HK-2 (cell line): Measurements from ENCODE around the gene ELF3.
"Not testable (repeated sequence)": the region's sequence is repeated elsewhere in the genome, so short reads cannot be mapped to it uniquely, and the experiment has no call there.

Experiments
- DNase-seq: peaks from one replicate; pipeline ENCODE4 v3.0.0-alpha.2; 2018; ENCODE audit not compliant: unreplicated experiment

Gene ELF3

DNA sequence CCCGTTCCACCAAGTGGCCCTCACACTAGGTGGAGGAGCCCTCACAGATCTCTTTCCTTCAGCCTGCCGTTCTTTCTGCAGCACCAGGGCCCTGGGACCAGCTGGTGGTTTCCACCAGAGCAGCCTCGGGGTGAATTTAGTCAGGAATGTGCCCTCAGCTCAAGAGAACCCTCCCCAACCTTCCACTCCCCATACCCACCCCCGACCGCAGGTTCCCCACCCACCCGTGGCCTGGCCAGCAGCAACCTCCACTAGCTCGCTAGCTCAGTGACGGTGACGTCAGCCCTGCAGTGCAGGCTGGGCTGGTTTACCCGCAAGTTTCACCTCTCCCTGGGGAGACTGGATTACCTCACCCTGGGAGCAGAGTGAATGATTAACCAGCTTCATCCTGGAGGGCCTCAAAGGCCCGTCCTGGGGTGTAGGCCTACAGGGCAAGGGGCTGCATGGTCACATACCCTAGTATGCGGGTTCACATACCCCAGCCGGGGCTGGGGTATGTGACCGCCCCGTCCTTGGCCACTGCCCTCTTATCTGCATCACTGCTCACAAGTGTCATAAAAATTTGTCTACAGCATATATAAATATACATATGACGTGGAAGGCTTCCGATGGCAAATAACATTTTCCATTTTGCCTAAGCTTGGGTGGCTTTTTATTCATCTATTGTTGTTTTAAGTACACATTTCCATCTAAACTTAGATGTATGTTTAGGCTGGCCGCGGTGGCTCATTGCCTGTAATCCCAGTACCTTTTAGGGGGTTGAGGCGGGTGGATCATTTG, 24.5 kb downstream of the ELF3 start:
- DNase-seq, result peak; percentile 99

DNA sequence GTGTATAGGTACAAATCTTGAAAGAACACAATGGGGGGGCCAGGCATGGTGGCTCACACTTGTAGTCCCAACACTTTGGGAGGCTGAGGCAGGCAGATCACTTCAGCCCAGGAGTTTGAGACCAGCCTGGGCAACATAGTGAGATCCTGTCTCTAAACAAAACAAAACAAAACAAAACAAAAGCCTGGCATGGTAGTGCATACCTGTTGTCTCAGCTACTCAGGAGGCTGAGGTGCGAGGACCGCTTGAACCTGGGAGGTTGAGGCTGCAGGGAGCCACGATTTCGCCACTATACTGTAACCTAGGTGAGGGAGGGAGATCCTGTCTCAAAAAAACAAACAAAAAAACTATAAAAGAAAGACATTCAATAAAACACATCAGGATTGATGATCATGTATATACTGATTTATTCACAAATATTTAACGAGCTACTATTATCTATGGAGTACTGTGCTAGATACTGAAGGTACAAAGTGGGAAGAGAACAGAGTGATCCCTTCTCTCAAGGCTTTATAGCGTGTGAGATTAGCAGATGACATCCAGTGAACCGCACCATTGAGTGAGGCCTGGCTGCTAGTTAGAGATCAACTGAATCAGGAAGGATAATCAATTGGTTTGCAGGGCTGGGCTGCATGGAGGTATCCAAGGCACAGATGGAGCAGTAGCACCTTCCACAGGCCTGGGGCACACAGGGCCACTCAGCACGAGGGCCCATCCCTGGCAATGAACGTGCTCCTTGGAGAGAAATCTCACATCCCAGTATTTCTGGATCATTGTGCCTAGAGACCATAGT, 26.4 kb downstream of the ELF3 start:
- DNase-seq, result no peak

DNA sequence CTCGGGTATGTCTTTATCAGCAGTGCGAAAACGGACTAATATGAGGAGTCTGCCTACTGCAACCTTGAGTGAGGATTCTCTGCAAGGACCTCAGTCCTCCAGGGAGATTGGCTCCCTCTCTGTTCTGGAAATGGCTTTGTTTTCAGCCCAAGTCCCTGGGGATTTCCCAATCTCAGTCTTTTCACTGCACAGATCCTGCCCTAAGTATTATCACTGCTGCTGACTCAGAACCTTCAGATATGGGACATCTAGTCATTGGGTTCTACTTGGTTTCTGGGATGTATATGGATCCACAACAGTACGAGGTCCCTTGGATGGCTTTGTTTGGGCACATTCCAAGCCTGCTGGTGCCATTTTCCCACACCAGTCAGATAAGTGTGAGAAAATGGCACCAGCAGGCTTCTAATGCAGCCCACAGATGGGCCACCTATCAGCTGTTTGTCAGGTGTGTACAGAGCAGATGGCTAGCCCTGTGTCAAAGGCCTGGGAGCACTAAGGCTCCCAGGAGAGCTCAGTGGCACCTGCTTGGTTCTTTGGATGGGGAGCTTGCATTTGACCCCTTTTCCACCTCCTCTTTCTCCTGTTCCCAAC, 27.4 kb downstream of the ELF3 start:
- DNase-seq, result no peak

DNA sequence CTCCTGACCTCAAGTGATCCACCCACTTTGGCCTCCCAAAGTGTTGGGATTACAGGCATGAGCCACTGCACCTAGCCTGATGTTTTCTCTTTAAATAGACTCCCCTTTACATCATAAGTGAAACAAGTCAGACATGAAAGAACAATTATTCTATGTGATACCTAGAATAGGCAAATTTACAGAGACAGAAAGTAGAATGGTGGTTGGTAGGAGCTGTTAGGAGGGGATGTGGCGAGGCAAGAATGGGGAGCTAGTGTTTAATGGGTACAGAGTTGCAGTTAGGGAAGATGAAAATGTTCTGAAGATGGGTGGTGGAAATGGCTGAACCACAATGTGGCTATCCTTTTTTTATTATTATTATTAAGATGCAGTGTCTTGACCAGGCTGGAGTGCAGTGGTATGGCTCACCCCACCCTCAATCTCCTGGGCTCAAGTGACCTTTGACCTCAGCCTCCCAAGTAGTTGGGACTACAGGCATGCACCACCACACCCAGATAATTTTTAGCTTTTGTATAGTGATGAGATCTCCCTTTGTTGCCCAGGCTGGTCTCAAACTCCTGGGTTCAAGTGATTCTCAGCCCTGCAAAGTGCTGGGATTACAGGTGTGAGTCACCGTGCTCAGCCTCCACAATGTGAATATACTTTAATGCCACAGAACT, 28.4 kb downstream of the ELF3 start:
- DNase-seq, result no peak

DNA sequence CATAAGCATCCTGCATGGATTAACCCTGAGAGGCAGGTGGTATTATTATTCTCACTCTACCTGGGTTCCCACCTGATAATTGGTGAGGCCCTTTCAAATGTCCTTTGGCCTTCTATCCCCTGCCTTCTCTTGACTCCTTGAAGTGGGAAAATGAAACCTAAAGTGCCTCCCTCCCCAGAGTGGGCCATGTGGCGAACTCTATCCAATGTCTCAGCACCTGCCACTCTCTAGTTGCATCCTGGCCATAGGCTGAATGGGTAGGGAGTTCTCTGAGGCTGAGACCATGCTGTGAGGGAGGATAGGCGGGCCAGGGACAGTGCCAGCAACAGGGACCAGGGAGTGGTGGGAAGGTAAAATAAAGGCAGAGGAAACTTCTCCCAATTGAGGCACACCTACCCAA, 35.3 kb downstream of the ELF3 start:
- DNase-seq, result no peak

DNA sequence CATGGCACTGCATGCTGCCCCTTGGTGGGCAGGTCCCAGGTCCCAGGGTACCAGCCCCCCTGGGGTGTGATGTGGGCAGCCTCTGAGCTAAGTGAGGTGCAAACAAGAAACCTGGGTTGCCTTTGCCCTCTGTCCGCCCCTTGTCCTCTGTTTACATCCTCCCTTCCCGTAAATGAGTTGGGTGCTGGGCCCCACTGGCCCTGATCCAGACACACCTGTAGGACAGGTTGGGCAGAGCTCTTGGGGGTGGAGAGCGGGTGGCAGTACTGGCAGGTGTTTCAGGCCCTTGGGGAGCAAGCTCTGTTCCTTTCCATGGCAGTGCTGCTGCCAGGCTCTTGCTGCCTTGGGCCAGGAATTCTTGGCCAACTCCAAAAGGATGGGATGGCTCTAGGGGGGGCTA, 35.8 kb downstream of the ELF3 start:
- no peak for DNase-seq

DNA sequence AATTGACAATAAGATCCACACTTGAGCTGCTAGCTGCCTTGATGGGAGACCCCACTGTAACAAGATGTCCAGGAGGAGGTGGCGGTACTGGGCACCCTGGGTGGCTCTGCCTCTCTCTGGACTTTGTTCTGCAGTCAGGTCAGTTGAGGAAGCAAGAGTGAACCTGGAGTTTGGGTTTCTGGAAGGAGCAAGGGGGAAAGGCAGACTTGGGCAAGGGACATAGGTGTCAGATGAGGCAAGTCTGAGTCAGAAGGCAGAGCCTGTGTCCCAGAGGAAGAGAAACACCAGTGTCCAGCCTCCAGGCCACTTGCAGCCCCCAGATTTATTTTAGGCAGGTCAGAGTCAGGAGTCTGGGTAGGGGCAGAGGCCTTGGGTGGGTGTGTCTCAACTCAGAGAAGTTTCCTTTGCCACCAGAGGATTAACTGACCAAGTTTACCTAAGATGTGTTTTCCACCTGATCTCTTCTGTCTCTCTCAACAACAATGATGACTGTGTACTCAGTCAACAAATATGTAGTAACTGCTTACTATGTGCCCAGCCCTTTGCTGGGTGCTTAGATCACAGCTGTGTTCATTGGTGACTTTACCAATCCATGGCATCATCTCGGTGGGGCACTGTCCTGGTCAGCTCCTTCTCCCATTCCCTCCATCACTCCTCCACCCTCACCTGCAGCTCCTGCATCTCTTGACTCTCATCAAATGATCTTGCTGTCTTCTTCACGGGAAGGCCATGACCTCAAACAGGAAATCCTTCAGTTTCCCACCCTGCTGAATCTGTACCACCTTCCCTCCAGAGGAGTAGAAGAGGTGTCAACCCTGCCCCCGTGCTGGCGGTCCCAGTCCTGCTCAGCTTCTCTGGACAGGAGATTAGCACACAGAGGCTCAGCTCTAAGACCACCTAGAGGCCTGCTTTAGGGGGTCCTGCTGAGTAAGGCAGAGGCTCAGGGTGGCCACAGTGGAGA, 36.6 kb downstream of the ELF3 start:
- DNase-seq, result no peak

DNA sequence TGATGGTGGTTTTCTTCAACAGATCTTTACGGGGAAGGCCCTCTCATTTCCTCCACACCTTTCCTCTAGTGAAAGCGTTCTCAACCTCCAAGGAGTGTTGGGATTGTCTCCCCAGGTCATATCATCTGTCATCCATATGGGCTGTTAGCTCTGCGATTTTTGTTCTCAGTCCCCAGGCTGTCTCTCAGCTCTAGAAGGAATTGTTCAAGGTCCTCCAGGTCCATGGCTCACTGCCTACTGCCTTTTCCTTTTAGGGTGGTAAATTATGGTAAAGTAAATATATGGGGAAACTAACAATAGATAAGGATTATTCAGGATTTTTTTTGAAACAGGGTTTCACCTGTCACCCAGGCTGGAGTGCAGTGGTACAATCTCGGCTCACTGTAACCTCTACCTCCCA, 37.6 kb downstream of the ELF3 start:
- DNase-seq, result no peak

DNA sequence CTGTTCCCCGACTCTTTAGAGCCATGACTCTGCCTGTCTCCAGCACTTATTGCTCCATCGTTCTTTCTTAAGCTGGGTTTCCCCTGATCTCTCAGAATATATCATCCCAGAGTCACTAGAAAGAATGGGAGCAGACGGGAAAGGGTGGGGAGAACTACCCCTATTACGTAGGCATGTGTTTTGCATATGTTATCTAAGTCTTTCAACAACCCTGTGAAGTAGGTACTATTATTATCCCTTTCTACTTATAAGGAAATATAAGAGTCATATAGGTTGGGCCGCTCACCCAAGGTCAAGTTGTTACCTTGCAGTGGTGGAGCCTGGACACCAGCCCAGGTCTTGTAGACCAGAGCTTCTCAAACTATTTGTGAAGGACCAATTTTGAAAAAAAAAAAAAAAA, 38.7 kb downstream of the ELF3 start:
- no peak for DNase-seq

DNA sequence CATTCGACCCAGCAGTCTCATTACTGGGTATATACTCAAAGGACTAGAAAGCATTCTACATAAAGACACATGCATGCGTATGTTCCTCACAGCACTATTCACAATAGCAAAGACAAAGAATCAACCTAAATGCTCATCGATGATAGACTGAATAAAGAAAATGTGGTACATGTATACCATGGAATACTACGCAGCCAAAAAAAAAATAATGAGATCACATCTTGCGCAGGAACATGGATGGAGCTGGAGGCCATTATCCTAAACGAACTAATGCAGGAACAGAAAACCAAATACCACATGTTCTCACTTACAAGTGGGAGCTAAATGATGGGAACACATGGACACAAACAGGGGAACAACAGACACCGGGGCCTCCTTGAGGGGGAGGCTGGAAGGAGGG, 43.7 kb downstream of the ELF3 start:
- no peak for DNase-seq

DNA sequence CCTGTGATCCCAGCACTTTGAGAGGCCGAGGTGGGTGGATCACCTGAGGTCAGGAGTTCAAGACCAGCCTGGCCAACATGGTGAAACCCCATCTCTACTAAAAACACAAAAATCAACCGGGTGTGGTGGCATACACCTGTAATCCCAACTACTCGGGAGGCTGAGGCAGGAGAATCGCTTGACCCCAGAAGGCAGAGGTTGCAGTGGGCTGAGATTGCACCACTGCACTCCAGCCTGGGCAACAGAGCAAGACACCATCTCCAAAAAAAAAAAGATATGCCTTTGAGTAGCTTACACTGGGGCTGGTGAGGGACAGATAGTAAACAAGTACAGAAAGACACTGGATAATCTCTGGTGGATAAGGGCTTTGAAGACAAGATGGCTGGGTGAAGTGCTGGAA, 44.3 kb downstream of the ELF3 start:
- not testable (repeated sequence) for DNase-seq

DNA sequence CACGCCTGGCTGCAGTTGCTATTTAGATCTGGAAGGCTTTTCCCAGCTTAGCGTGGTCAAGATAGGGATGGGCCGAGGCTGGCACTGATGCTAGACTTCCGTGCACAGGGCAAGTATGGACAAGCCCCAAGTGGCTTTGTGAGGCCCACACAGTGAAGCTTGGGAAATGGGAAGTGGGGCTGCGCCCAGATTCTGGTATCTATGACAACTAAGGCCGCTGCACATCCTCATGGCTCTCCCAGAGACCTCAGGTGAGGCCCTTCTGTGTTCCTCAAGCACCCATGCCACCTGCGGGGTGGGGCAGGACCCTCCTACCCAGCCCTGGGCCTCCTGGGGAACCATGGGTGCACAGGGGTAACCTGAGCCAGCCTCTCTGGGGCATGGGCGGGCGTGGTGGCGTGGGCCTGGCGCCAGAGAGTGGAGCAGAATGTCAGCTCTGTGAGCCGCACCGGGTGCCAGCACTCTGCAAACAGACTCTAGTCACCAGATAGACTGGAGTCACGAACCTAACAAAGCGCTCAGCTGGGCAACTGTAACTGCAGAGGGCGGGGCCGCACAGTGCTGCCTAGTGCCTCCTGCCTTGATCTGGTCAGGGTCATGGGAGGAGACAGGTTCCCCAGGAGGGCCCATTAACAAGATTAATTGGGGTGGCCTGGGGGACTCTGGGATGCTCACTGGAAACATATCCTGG, 46.4 kb downstream of the ELF3 start:
- DNase-seq, result no peak

DNA sequence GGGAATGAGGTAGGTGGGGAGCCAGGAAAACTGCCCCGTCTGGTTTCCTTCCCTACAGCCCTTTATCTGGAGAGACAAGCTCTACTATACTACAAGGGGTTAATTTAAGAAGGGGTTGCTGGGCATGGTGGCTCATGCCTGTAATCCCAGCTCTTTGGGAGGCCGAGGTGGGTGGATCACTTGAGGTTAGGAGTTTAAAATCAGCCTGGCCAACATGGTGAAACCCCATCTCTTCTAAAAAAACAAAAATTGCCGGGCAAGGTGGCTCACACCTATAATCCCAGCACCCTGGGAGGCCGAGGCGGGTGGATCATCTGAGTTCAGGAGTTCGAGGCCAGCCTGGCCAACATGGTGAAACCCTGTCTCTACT, 46.9 kb downstream of the ELF3 start:
- not testable (repeated sequence) for DNase-seq

DNA sequence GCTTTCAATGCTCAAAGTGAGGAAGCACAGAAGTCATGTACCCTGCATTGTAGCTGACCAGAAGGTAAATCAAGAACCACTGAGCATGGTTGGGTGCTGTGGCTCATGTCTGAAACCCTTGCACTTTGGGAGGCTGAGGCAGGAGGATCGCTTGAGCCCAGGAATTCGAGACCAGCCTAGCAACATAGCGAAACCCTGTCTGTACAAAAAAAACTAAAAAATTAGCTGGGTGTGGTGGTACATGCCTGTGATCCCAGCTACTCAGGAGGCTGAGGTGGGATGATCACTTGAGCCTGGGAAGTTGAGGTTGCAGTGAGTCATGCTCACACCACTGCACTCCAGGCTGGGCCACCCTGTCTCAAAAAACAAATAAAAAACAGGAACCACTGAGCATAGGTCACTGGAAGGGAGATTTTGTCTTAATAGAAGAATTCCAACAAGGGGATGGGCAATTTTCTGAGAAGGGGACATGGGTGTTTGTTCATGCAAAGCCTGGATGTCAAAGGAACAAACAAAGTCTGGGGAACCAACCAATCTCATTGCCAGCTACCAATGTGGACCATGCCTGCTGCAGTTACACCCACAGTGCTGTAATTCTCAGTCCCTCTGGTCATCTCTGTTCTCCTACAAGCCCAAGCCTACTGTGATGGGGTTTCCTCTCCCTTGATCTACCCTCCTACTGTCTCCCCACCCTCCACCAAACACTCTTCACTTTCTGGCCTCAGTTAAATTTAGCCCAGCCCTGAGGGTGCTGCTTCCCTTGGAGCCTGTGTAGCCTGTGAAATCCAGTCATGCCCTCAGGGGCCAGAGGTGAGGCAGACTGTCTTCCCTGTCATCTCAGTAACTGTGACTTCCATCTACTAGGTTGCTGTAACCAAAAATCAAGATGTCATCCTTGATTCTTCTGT, 47.9 kb downstream of the ELF3 start:
- DNase-seq, result peak; percentile 43

DNA sequence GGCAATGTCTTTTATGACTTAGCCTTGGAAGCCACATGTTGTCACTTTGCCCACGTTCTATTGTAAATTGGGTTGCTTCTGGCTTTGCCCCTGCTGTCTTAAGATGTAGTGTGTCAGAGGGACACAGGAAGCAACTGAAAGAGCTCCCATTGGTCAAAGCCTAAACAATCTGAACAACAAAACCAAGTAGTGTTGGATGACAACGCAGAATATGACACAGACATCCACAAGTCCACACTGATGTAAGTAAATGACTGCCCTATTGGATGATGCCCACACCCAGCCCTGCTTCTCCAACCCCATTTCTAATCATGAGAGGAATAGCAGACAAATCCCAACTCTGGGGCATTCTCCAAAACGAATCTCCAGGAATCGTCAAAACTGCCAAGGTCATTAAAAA, 50.7 kb downstream of the ELF3 start:
- DNase-seq, result no peak

DNA sequence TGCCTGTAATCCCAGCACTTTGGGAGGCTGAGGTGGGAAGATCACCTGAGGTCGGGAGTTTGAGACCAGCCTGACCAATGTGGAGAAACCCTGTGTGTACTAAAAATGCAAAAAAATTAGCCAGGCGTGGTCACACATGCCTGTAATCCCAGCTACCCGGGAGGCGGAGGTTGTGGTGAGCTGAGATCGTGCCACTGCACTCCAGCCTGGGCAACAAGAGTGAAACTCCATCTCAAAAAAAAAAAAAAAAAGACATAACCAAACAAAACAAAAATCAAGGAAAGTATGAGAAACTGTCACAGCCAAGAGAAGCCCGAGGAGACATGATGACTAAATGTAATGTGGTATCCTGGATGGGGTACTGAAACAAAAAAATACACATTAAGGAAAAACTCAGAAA, 51.4 kb downstream of the ELF3 start:
- not testable (repeated sequence) for DNase-seq

DNA sequence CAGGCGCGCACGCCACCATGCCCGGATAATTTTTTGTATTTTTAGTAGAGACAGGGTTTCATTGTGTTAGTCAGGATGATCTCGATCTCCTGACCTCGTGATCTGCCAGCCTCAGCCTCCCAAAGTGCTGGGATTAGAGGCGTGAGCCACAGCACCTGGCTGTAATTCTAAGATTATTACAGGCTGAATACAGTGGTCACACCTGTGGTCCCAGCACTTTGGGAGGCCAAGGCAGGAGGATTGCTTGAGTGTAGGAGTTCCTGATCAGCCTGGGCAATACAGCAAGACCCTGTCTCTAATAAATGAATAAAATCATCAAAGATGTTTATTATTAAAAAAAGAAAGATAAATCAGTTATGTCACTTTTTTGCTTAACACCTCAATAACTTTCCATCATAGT, 52.2 kb downstream of the ELF3 start:
- not testable (repeated sequence) for DNase-seq

DNA sequence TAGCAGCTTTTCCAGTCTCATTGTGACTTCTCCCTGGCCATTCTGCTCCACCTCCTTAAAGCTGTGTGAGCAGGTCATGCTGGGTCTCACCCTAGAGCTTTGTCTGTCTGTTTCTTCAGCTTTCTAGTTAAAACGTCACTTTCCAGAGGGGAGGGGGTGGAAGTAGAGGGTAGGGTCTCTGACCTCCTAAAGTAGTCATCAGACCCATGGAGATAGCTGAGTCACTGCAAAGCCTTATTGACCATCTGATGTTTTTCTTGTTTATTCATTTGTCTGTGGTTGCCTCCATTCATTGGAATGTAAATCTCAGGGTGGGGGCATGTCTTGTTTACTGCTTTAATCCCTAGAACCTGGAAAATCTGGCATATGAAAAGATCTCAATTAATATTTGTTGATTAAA, 52.7 kb downstream of the ELF3 start:
- DNase-seq, result no peak

DNA sequence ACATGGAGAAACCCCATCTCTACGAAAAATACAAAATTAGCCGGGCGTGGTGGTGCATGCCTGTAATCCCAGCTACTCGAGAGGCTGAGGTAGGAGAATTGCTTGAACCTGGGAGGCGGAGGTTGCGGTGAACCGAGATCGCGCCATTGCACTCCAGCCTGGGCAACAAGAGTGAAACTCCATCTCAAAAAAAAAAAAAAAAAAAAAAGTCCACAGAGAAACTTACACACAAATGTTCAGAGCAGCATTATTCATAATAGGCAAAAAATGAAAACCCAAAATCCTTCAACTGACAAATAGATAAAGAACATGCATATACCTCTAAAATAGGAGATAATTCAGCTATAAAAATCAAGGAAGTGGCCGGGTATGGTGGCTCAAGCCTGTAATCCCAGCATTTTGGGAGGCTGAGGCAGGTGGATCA, 54.5 kb downstream of the ELF3 start:
- DNase-seq, result not testable (repeated sequence)
